ENCODE data around the gene GMPPA.

GMPPA gene

GRCh38 chr2:219497495-219498279 is 1.0 kb upstream of the GMPPA start:
- peak overlapping the region; percentile 74 for H3K4me3 ChIP-seq (ENCODE audit: low read depth, low read length)
- DNase-seq (ENCODE audit: low read depth): peak; percentile 55

DNA sequence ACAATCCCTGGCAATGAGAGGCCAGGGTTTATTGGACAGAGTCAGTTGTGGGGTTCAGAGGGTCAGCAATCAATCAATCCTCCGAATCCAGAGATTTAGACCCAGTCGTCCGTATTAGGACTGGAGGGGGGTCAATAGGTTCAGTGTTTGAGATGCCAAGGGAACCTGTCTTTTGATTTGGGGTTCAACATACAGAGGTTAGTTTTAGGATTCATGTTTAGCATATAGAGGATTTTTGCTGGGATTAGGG is 292 bp downstream of the GMPPA start:
- DNase-seq (ENCODE audit: low read depth): no peak
- H3K4me3 ChIP-seq (ENCODE audit: low read depth, low read length): peak overlapping the region; percentile 74

- peak overlapping the region; percentile 74 for H3K4me3 ChIP-seq (ENCODE audit: low read depth, low read length)
- DNase-seq (ENCODE audit: low read depth): no peak
Observed at GRCh38 chr2:219499555-219499954, 864 bp downstream of the GMPPA start.

DNA sequence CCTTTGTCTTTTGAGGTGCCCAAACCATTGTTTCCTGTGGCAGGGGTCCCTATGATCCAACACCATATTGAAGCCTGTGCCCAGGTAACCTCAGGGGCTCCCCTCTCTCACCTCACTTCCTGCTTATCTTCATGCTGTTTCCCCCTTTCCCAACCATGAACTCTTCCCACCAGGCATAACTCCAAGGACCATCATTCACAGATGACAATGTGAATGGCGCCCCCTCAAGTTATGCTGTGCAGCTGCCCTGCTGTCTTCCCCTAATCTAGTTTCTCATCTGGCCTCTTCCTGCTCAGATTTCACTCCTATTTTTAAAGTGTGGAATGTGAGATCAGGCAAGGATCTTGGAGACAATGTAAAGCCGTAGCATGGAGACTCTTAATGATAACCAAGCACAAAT is 1.4 kb downstream of the GMPPA start:
- peak overlapping the region; percentile 74 for H3K4me3 ChIP-seq (ENCODE audit: low read depth, low read length)
- DNase-seq (ENCODE audit: low read depth): no peak

DNA sequence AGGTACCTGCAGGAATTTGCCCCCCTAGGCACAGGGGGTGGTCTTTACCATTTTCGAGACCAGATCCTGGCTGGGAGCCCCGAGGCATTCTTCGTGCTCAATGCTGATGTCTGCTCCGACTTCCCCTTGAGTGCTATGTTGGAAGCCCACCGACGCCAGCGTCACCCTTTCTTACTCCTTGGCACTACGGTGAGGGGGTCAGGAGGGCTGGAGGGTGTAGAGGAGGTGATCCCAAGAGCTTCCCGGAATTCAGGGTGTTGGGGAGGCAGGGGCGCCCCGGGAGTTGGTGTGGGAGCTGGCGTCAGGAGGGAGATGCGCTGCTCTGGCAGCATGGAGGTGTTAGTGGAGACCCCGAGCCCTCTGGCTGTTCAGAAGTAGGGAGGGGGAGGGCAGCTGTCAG is 3.2 kb downstream of the GMPPA start:
- no peak overlapping the region for H3K4me3 ChIP-seq (ENCODE audit: low read depth, low read length)
- no peak for DNase-seq (ENCODE audit: low read depth)

DNA sequence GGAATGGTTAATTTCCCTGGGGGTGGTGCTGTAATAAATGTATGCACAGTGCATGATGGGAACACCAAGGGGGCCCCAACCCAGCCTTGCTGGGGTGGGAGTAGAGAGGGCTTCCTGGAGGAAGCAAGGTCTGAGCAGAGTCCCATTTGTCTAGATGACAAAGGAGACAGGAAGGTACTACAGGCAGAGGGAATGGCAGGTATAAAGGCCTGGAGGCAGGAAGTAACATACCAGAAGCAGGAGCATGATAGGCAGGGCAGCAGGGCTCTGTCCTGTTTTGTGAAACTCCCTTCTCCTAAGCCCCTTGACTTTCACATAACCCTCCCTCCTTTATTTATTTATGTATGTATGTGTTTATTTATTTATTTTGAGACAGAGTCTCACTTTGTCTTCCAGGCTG is 3.9 kb downstream of the GMPPA start:
- DNase-seq (ENCODE audit: low read depth): no peak
- no peak overlapping the region for H3K4me3 ChIP-seq (ENCODE audit: low read depth, low read length)

GRCh38 chr2:219505585-219505984 is 6.9 kb downstream of the GMPPA start:
- DNase-seq (ENCODE audit: low read depth): no peak

GRCh38 chr2:219506153-219506801 is 7.6 kb downstream of the GMPPA start:
- no peak for DNase-seq (ENCODE audit: low read depth)
- no peak overlapping the region for H3K4me3 ChIP-seq (ENCODE audit: low read depth, low read length)

More at GRCh38 chr2:219505585-219505984, 6.9 kb downstream of the GMPPA start:
- no peak overlapping the region for H3K4me3 ChIP-seq (ENCODE audit: low read depth, low read length)

DNA sequence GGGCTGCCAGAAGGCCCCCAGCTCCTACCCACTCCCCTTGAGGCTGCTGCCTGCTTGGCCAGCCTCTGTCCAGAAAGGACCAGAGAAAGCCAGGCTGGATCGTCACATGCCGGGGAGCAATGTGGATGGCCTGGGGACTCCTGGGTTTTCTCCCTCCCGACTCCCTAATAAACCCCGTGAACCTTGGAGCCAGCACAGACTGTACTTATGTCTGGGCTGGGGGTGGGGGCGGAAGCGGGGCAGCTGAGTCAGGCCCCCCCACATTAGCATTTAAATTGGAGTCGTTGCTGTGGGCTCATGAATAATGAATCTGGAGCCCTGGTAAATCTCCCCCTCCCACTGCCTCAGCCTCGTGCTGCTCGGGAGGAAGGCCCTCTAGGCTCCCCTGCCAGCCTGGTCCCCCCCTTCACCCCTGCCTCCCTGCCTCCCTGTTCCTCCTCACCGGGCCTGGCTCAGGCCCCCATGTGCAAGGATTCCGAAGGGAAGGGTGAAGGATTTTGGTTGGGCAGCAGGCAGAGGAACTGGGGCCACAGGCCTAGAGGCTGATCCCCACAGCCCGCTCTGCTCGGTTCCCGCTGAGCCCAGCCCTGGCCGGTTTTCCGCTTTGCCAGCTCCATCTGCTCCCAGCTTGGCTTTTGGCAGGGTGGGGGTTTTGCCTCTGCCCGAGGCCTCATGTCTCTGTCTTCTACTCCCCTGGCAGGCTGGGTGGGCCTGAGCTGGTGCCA is 8.3 kb downstream of the GMPPA start:
- no peak overlapping the region for H3K4me3 ChIP-seq (ENCODE audit: low read depth, low read length)
- DNase-seq (ENCODE audit: low read depth): no peak

DNA sequence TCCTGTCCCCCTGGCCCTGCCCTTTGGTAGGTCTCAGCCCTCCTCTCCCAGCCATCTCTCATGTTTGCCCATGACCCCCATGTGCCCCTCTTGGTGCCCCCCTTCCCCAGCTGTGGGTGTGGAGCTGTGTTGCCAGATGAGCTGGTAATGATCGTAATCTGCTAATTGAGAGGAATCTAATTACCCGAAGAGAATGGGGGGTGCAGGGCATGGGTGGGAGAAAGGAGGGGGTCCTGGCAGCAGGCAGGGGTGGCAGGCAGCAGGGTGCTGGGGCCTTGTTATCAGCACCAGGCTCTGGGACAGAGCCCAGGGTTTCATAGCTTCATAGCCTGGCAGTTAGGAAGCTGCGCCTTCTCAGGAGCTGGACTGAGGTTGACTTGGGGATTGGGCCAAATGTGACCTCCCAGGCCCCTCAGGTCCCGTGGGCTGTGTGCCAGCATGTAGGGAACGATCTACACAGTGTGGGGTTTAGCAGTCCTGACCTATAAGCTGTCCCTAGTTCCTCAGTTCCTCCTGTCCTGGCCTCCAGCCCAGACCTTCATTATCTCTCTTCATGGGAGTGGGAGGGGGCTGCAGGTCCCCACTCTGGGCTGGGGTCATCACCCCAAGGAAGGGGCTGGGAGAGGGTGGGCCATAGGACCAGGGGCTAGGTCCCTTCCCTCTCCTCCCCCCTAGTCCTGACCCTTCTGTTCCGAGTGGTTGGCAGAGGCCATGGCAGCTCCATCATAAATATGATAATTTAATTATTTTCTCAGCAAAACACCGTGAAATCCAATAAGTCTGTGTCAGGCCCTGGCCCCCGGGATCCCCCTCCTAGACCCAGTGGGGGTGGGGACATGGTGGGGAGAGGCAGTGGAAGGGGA is 9.1 kb downstream of the GMPPA start:
- H3K4me3 ChIP-seq (ENCODE audit: low read depth, low read length): no peak overlapping the region

DNA sequence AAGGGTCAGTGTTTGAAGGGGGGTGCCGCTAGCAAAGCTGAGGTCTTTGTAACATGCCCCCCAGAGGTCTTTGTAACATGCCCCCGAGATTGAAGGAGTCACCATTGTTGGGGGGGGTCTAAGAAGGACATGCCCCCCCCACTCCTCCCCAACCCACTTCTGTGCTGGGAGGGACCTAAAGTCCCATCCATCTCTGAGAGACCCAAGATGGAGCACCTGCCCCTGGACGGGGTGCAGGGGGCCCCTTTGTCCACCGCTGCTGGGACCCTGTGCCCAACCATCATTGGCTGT is 9.7 kb downstream of the GMPPA start:
- DNase-seq (ENCODE audit: low read depth): no peak
- H3K4me3 ChIP-seq (ENCODE audit: low read depth, low read length): no peak overlapping the region

More for the DNA sequence above, 9.1 kb downstream of the GMPPA start:
- no peak for DNase-seq (ENCODE audit: low read depth)

DNA sequence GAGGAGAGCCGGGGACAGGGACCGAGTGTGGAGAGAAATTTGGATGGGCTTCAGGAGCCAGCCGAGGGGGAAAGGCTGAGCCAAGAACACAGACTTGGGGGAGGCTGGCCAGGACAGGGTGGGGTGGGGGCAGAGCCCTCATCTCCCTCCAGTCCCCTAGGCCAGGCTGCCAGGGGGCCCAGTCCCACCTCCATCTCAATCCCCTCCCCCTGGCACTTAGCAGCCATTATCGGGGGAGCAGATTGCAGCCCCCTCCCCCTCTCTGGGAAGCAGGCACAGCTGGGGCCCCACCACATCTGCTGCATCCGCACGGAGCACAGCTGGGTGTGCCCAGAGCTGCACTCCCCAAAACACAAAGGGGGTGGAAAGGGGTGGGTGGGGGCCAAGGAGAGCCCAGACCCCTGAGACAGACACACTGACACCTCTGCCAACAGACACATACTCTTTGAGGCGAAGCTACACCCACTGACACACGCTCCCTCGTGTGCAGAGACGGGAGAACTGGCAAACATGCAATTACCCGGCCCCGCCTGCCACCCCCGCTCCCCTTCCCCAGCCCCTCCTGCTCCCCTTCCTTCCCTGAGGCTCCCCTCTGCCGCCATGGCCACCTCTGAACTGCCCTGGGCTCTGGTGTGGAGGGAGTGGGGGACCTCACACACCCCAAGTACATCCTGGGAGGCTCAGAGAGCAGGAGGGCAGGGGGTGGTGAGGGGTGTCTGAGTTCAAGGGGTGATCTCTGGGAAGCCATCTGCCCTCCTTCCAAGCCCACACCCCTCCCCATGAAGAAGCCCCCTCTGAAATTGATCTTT is 10.5 kb downstream of the GMPPA start:
- no peak for DNase-seq (ENCODE audit: low read depth)
- H3K4me3 ChIP-seq (ENCODE audit: low read depth, low read length): peak overlapping the region; percentile 38

DNA sequence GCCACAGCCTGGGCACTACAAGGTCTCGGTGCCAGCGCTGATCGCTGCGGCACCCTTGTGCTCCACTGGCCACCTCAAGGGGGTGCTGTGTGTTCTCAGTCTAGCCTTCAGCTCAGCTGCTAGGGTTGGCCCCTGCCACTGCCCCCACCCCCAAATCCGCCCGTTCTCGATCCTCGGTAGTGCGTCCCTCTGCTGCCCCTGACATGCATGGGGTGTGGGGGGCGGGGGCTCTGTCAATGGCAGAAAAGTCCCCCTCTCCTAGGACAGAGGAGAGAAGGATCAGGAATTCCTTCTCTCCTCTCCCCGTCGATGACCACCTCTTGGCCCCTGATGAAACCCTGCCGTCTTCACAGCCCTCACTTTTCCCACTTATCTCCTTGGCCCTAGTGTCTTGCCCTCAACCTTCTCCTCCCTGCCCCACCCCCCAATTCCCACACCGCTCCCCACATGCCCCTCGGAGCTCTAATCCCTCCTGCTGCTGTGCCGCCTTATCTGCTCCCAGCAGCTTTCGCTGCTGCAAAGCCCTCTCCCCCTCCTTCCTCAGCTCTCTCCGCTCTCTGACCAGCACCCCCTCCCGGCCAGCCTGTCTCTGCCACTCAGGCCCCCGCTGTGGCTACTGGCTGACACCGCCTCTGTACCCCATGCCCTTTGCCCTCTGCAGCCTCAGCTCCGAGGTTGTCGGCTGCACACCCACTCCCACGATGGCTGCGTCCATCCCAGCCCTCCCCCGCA is 11.3 kb downstream of the GMPPA start:
- peak overlapping the region; percentile 38 for H3K4me3 ChIP-seq (ENCODE audit: low read depth, low read length)

DNA sequence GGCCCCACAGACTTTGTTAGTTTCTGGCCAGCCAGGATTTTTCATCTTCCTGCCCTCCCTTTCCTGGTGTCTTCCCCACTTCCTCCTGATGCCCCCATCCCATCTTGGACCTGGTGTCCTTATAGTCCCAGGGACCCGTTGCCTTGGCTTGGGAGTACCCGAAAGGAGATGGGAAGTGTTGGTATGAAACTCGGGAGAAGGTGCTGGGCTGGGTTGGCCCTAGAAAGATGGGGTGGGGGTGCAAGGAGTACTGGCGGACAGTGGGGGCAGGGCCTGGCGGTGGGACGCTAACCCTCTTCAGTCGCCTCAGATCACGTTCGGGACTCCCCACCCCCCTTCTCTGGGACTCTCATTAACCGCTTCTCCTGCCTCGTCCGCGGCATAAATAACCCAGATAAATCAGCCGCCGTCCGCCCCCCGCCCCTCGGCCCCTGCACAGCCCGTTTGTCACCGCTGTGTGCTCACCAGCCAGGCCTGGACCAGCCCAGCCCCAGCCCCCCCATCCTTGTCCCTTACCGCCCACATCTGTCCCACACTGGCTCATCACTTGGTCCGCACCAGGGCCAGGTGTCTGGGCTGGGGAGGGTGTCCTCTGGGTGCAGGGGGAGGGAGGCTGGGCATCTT is 11.9 kb downstream of the GMPPA start:
- no peak for DNase-seq (ENCODE audit: low read depth)
- no peak overlapping the region for H3K4me3 ChIP-seq (ENCODE audit: low read depth, low read length)

More for the DNA sequence above, 11.3 kb downstream of the GMPPA start:
- no peak for DNase-seq (ENCODE audit: low read depth)

DNA sequence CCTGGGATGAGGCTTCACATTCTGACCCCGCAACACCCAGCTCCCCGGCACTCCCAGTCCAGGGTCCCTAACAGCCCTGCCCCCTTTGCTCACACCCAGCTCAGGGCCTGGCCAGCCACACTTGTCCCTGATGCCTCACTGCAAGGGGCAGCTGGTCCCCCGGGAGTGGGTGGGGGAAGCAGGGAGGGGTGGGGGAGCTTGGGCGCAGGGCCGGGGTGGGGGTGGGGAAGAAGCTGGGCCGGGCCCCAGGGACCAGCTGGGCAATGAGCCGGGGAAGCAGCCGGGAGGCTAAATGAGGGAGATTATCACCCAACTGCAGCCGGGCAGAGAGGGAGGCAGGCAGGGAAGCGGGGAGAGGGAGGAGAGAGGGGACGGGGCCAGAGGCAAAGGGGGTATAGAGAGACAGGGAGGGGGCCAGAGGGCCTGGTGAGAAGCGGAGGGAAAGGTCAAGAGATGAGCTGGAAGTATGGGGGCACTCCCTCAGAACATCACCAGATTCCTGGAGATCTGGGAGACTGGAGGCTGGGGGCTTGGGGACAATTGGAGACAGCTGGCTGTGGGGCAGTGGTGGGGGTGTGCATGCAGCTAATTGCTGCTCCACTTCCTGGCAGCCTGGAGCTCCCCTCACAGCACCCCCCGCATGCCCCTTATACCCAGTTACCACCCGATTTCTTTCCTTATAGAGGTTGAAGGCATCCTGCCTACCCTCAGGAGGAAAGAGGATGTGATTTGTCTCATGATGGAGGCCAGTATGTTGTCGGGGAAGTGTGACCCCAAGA is 13.0 kb downstream of the GMPPA start:
- H3K4me3 ChIP-seq (ENCODE audit: low read depth, low read length): no peak overlapping the region
- DNase-seq (ENCODE audit: low read depth): no peak

DNA sequence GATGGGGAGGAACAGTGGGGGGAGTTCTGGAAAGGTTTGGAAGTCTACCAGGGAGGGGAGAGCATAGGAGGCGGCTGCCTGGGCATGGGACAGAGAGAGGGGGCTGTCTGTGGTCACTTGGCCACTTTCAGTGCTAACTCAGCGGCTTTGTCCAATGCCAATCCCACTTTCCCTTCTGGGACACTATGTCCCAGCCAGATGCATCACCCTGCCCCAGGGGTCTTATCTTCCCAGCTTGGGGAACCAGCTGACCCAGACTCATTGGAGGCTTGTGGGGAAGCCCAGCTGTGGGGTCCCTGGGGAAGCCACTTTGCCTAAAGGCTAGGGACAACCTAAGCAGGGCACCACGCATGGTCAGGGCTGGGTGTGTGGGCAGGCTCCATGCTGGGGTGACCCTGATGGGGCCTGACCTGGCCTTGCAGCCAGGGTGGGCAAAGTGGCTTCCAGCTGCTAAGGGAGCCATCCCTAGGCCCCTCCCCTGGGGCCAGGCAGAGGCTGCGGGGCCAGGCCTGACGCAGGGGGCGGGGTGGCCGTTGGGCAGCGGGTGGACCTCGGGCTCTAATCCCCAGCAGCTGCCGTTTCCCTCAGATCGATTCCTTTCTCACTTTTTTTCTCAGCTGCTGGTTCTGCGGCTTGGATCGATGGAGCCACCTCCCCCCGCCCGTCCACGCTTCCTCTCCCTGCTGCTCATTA is 14.0 kb downstream of the GMPPA start:
- no peak for DNase-seq (ENCODE audit: low read depth)
- H3K4me3 ChIP-seq (ENCODE audit: low read depth, low read length): no peak overlapping the region

DNA sequence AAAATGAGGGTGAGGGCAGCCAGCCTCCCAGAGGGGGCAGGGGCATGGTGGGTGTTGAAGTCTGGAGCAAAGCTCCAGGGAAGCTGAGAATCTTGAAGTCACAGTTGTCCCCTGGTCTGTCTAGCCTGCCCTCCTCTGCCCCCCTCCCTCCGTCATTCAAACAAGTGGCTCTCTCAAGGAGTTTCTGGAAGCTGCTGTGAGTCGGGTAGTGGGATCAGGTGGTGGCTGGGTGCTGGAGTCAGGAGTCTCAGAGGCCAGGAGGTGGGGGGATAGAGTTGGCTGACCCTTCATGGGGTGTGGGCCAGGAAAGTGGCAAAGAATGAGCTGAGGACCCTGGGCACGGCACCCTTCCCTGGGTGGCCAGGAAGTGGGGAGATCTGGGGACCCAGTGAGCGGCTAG is 15.1 kb downstream of the GMPPA start:
- no peak overlapping the region for H3K4me3 ChIP-seq (ENCODE audit: low read depth, low read length)
- no peak for DNase-seq (ENCODE audit: low read depth)

All from skeletal muscle cell (primary cell).